H54 (cell line): ENCODE data around the gene FABP6.

Source experiments
- DNase-seq: peaks from one replicate; pipeline ENCODE4 v3.0.0; 2011; ENCODE audit warnings: low spot score, mixed read lengths; ENCODE audit not compliant: insufficient read length
- FAIRE-seq: peaks from 3 replicates; lab custom pipeline; 2011; peaks lifted over from hg19 to GRCh38; lab: Jason Lieb, UNC
- POLR2A ChIP-seq: IDR thresholded peaks from 2 replicates; pipeline ENCODE4 v1.6.1; 2011; ENCODE audit warnings: low read depth, mild to moderate bottlenecking, low read length

Gene FABP6

DNA sequence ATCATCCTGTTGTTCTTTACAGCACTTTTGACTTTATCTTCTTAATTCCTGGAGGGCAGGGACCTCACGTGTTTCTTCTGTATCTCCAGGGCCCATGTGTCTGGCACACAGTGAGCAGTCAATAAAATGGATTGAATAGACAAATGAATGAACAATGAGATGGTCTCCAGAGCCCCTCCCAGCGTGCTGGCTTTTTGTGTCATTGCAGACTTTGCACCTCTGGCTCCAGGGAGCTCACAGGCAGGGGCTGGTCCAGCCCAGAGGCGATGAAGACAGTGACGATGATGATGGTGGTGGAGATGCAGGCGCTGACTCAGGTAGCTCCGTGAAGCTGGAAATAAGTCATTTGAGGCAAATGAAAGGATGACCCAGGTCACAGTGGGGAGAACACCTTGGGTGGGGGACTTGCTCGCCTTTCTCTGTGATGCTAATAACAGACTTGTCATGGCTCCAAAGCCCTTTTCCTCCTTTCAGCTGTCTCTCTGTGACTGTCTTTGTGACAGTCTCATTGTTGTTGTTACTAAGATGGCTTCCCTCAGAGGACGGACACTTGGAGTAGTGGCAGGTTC lies 30.4 kb upstream of the FABP6 start:
- no peak for TF ChIP-seq POLR2A
- FAIRE-seq (no peak), DNase-seq (no peak)

DNA sequence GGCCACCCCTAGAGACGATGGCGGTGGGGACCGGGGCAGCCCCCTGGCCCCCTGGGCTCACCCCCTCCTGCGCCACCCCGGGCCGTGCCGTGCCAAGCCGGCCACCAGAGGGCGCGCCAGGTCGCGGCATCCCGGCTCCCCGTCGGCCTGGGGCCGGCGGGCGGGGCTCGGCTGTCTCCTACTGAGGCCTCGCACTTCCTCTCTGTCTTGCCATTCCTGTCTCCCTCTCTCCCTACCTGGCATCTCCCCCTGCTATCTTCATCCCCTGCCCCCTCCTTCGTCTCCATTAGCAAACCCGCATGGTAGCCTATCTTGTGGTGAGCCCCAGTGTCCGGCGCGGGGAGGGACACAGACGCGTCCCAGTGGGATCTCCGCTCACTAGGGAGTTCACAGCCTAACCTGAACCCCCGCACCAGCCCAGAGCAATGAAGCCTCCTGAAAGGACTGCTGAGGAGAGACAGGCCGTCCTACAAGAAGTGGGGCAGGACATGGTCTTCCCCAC lies 29.8 kb upstream of the FABP6 start:
- FAIRE-seq: no peak
- no peak for TF ChIP-seq POLR2A
- DNase-seq: peak; percentile 90

DNA sequence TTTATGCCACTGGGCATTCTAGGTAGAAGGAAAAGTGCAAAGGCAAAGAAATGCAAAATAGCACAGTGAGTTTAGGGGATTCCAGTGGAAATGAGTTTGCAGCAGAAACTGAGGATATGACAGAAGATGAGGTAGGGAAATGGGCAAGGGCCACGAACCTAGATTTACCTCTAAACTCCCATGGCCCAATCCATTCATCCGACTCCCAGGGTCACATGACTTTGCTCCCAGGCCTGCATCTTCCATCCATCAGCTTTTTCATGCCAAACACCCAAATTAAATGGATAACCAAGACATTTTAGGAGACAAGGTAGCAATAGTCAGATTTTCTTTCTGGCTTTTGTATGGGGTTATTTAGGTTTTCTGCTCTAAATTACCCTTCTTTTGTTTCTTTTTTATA lies 22.2 kb upstream of the FABP6 start:
- FAIRE-seq: no peak

DNA sequence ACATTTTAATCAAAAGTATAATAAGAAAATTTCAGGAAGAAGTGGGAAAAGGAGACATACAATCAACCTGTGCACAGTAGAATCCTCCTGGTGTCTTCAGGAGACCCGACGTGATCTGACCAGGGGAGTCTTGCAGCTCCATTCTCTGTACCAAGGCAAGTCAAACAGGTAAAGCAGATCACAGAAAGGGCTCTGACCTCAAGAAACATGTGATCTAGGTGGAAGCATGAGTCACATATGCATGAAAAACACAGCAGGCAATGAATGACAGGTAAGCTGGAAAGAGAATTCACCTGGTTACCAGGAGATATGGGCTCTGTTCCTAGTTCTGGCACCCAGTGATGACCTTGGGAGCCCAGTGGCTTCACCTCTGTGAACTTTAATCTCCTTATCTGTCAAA lies 19.4 kb upstream of the FABP6 start:
- no peak for TF ChIP-seq POLR2A
- DNase-seq: no peak
- no peak for FAIRE-seq

More for the DNA sequence above, 22.2 kb upstream of the FABP6 start:
- no peak for TF ChIP-seq POLR2A
- no peak for DNase-seq

DNA sequence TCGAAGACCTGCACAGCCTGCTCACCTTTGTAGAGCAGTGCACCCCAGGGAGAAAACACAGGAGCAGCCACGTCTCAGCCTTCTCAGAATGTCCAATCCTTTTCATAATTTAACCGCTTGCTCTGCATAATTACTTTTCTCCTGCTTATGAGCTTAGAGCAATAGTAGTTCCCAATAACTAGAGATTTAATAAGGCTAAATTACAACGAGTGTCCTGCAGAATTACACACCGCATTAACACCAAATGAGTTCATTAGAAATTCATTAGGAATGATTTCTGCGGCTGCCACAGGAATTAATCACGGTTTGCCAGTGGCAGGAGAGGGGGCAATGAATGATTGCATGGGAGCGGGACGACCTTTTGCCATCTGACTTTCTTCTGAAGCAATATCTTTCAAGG lies 18.7 kb upstream of the FABP6 start:
- FAIRE-seq (no peak), DNase-seq (no peak)
- no peak for TF ChIP-seq POLR2A

DNA sequence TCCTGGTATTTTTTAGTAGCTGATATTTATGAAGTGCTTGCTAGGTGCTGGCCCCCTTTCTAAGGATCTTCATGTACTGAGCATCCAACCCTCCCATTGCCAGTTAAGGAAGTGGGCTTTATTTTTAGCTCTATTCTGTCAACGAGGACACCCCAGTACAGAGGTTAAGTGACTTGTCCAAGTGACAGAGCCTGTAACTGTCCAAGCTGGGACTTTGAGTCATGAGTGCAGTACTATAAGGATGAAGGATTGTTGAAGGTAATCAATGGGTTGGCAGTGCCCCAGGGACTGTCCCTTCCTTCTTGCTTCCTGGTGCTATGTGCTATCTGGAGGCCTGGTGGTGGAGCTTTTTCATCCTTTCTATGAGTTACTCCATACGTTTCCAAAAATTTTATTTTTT lies 18.0 kb upstream of the FABP6 start:
- no peak for TF ChIP-seq POLR2A
- FAIRE-seq: no peak
- no peak for DNase-seq

DNA sequence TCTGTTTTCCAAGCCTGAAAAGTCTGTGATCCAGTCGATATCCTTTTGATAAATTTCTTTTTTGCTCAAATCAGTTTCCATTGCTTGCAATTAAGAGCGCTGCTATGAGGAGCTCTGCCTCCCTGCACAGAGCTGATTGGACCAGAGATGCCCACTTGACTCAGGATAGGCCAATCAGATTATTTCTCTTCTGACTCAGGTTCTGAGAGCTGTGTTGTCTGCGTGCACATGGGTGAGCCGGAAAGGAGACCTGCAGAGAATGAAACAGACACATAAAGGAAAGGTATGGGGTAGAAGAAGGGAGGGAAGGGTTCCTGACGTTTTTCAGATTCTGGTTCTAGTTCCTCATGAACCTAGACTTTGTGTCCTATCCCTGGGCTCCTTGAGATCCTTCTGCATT lies 15.8 kb upstream of the FABP6 start:
- DNase-seq: peak; percentile 63
- FAIRE-seq: no peak
- no peak for TF ChIP-seq POLR2A

DNA sequence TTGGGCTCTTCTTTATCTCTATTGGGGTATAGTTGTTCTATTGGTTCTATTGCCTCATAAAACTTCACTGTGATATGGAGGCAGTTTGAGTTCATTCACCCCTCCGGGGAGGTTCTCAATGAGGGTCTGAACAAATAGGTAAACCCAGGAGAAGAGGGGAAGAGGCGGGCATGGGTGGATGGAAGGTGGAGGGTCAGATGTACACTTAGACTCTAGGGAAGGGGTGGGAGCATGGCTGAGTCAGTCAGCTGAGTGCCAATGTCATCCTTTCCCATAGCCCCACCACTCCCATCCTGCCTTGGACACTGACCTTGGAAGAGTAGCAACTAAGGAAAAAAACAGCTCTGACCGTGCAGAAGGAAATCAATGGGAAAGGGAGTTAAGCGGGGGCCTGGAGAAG lies 9.9 kb upstream of the FABP6 start:
- FAIRE-seq: no peak
- TF ChIP-seq POLR2A: no peak
- DNase-seq: no peak

DNA sequence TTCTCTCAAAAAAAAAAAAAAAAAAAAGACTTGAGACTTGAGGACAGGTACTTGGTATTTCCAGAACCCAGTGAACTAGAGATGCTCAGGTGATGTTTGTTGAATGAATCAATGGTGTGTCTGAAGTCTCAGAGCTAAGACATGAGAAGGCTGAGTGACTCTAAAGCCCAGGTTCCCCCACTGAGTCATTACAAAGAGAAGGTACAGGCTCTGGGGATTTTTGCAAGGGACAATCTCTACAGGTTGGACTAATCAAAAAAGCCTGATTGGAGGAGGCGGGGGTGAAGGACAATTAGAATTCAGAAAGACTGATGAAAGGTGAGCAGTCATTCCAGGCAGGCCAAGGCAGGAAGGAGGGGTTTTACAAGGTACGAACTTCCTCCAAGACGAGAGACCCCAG lies 8.2 kb upstream of the FABP6 start:
- DNase-seq (no peak), FAIRE-seq (no peak)
- TF ChIP-seq POLR2A: no peak

DNA sequence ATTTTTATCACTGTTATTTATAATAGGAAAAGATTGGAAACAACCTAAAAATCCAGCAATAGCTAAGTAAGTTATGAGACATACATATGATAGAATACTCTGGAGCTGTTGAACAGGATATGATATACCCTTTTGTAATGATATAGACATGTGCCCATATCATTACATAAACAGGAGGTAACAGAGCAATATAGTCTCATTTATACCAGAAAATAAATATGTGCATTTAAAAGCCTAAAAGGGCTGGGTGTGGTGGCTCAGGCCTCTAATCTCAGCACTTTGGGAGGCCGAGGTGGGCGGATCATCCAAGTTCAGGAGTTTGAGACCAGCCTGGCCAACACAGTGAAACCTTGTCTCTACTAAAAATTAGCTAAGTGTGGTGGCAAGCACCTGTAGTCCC lies 2.3 kb upstream of the FABP6 start:
- FAIRE-seq: no peak
- no peak for TF ChIP-seq POLR2A
- no peak for DNase-seq

DNA sequence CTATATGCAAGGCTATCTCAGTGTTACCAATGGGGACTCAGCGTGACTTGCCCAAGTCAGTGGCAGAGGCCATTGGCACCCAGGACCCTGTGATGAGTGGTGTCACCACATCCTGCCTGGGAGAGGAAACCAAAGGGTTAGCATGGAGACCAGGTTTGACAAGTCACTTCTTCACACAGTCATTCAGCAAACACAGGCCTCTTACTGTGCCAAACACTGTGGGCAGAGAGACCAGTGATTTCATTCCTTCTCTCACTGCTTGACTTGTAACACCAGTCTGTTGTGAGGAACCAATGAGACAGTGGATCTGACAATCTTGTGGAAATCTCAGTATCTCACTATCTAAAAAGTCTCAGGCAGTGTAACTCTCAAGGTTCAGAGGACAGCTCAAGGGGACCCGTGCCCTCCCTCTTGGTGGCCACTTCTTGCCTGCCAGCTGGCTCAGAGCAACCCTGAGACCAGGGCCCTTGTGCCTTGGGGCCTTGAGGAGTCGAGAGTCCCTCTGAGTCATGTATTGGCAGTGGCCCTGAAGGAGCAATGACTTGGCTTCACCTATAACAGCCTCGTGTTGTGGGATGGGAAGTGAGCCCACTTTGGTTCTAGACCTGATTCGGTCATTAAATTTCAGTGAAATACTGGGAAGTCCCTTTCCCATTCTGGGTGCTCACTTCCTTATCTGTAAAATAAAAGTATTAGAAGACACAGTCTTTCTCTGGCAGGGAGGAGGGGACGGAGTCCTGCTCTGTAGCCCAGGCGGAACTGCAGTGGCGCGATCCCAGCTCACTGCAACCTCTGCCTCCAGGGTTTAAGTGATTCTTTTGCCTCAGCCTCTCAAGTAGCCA lies 1.6 kb downstream of the FABP6 start:
- no peak for TF ChIP-seq POLR2A
- FAIRE-seq (no peak), DNase-seq (peak; percentile 37)

DNA sequence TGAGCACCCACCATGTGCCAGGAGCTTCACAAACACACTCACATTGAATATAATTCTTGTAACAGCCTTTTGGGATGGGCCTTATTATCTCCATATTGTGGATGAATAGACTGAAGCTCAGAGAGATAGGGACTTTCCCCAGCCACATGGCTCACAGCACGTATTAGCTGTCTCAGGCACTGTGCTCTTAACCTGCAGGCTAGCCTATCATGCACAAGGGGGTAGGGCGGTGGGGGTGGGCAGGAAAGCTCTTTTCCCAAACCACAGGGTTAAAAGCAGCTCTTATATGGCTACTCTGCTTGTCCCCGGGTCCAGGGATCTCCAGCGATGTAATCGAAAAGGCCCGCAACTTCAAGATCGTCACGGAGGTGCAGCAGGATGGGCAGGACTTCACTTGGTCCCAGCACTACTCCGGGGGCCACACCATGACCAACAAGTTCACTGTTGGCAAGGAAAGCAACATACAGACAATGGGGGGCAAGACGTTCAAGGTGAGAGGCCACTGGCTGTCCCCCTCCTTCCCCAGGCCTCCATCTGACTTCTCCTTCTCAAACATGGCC lies 2.6 kb downstream of the FABP6 start:
- FAIRE-seq (no peak), DNase-seq (no peak)
- TF ChIP-seq POLR2A: no peak

DNA sequence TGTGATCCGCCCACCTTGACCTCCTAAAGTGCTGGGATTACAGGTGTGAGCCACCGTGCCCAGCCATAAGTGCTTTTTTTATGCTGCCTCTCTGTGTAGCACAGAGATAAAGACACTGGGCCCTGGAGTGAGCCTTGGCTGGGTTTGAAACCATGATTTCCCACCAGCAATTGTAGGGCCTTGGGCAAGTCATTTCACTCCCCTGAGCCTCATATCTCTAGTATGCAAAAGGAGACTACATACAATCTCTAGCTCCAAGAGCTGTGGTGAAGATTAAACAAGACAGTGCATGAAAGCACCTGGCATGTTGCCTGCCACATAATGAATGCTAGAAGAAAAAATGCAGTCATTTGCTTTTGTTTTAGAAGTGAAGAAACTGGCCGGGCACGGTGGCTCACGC lies 3.9 kb downstream of the FABP6 start:
- no peak for DNase-seq
- TF ChIP-seq POLR2A: no peak
- no peak for FAIRE-seq

DNA sequence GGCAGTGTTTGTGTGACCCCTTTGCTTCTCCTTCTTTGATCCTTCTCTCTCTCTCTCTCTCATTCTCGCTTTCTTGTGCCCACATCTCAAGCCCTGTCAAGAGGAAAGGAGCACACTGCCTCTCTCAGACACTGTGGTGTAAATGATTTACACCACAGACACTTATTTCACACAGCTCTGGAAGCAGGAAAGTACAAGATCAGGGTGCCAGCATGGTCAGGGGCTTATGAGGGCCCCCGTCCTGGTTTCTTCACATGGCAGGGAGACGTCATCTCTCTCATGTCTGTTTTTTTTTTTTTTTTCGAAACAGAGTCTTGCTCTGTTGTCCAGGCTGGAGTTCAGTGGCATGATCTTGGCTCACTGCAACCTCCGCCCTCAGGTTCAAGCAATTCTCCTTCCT lies 6.4 kb downstream of the FABP6 start:
- TF ChIP-seq POLR2A: no peak
- FAIRE-seq (no peak), DNase-seq (no peak)
